HG03342 (cell line): ENCODE results near the gene CHST14.
A peak's percentile ranks its signal among the peaks of the same experiment; 100 is the strongest.

Source experiments
- ATAC-seq: cut with Tn5 transposase; IDR thresholded peaks from one replicate; pipeline ENCODE4 v1.9.1; 2021; ENCODE audit warnings: mild to moderate bottlenecking, moderate library complexity; ENCODE audit not compliant: unreplicated experiment

Gene CHST14

DNA sequence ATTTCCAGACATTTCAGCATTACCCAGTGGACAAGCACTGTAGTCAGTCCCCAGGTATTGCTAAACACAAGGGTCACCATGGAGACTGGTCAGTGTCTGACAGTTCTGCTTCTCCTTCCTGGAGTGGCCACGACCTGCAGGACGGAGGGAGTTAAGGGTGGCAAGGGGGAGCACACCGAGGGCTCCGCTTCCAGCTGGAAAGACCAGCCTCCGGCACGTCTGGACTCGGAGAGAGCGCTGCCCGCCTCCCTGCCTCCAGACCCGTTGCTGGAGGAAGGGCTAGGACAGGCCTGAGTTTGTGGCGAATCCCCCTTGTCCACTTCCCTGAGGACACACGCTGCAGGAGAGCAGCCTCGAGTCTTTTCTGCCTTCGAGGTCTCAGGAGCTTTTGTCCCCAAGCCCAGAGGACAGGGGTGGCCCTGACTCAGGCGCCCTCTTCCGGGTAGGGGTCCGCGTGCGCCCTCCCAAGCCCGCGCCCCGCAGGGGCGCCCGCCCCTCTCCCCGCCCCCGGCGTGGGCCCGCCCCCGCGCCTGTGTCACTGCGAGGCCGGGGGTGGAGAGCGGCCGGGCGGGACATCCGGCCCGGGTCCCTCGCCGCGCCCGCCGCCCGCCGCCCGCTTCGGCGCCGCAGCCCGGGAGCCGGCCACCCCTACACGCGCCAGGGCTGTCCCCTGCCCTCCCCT, at the start of gene CHST14:
Gene CHST14, plus strand, starts transcription at position 562 of the 682 bp plus-strand sequence. CDS start 230 bp downstream, outside the sequence.
- ATAC-seq: peak; percentile 59

DNA sequence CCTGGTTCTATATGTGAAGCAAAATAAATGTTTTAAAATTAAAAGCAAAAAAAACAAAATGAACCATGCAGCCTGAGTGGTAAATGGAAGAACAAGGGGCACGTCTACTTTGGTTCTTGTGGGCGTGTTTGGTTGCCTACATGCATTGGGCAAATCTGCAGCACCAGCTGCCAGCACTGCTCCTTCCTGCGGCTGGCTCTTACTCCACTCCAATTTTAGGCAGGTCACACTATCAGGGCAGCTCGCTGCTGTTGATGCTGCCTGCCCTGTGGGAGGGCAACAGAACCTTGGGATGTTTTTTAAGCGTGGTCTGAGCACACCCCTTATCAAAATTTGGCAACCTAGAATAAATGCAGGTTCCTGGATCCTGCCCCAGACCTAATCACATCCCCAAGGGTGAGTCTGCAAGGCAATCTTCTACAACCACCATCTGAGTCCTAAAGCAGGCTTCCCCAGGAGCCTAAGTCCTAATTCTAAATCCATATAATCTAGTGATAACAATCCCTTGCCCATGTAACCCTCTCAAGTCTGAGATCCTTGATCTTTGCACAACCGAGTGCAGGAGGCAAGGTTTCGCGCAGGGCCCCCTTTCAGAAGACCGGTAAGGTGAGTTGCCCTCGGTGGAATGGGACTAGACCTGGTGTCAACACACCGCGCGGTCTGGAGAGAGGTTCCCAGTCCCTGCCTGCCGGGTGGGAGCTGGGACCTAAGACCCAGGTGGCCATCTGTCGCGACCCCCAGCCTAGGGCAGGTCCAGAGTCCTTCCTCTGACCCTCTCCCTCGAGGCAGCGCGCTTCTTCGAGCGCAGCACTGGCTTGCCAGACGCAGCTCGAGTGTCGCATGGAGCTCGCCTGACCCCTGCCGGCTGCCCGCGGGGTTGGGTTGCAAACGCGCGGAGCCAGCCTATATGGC, 49.3 kb upstream of the CHST14 start:
- peak; percentile 64 for ATAC-seq

DNA sequence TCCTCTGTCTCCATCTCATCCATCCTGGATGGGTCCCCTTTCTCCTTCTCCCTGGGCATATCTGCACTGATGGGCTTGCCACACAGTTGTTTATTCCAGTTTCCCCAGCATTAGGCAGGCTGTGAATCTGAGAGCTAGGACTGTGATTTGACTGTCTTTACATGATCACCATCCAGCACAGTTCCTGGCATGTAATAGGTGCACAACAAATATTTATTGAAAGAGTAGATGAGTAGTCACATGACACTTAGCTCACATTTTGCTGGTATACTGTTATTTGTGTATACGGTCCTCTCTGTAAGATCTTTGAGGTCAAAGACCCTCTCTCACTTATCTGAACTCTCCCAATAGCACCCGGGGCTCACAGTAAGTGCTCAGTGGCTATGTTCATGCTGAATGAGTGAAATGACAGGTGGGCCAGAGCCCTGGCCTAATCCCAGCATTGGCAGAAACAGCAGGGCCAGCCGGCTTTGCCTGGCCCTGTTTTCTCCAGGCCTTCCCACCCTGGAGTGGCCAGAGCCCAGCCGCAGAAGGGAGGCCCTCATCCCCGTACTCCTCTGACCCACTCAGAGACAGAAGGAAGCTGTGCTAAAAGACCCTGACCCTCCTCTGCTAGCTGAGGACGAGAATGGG, 46.2 kb upstream of the CHST14 start:
- ATAC-seq: no peak

- ATAC-seq: no peak
Observed at GRCh38 chr15:40425681-40426080, 45.1 kb upstream of the CHST14 start.

DNA sequence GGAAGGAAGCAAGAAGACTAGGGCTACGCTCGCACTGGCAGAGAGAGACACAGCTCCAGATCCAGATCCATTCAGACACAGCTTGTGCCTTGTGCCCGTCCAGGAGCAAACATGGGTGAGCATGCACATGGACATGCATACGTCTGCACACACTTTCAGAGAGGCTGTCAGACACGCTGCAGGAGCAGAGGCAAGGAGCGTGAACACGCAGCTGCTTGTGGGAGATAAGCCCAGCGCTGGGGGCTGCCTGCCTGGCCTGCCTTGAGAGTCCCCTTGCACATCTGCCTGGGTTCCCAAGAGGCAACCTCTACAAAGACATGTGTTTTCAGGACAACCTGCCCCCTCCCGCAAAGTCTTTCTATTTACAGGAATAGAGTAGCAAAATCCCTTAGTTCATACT, 43.6 kb upstream of the CHST14 start:
- no peak for ATAC-seq

GRCh38 chr15:40428185-40428584, 42.6 kb upstream of the CHST14 start:
- ATAC-seq: no peak

- ATAC-seq: no peak
Observed at GRCh38 chr15:40429068-40429710, 41.6 kb upstream of the CHST14 start.

- ATAC-seq: no peak
Observed at GRCh38 chr15:40430271-40430805, 40.4 kb upstream of the CHST14 start.

DNA sequence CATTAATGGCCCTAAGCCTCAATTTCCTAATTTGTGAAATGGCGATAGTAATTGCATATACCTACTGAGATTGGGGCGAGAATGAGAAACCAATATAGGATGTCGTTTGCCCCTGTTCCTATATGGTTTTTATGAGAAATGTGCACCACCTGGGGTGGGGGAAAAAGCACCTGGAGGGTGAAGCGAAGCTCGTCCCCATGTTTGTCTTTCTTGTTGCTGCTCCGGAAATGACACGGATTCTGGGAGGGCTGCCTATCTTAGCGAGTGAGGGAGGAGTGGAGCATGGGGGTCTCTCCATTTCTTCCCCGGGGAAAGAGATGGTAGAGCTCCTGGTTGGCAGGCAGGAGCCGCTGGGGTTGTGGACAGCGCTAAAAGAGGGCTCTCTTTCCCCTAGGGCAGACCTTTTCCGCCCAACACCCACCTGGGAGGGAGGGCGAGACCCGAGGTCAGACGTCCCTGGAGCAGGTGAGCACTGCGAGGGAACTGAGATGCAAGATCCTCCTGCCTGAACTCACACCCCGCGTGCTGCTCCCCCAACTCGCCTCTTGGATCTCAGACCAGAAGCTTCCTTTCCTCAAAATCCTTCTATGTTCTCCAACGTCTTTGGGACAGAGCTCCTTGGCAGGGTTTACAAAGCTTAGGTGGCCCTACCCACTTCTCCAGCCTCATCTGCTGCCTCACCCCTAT, 35.6 kb upstream of the CHST14 start:
- no peak for ATAC-seq

DNA sequence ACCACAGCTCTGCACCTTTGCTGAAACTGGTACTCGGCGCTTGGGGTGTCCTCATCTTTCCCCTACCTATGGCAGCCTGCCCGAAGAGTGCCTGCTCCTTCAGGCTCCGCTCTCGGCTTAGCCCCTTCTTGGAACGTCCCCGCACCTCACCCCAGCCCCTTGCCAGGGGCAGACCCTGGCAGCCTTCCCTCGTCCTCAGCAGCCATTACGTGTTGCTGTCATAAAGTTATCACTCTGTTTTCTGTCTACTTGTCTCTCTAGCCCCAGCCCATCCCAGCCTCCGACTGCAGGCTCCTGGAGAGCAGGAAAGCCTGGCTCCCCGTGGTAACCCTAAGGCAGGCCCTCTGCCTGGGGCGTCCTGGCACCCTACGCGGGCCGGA, 35.1 kb upstream of the CHST14 start:
- no peak for ATAC-seq

DNA sequence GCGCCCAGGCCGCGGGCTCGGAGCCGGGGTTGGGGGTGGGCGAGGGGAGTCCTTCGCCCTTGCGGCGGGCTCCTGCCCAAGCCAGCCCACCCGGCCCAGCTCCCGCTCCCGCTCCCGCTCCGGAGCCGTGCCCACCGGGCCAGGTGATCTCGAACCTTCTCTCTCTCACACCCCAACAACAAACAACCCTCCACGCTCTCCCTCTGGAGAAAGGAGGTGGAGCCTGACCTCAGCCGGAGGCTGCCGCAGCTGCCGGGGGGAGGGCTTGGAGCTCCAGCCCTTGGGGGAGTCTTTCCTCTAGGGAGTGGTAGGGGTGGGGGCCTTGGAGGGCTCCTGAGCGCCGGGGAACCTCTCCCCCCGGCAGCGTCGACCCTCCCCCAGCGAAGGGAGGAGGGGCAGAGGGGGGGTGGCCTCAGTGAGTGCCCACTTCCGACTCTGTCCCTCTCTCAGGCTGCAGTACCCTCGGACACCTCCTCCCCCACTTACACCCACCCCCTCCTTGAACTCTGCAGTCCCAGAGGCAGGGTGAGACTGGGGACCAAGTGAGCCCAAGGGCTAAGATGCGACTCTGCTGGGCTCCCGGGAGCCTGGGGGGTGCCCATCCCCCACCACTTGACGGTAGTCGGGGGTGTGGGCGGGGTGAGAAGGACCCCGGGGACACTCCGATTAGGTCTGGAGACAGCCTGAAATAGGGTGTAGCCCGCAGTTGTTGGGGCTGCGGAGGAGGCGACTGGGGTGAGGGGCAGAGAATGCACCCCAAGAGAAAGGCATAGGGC, 34.5 kb upstream of the CHST14 start:
- ATAC-seq: no peak

DNA sequence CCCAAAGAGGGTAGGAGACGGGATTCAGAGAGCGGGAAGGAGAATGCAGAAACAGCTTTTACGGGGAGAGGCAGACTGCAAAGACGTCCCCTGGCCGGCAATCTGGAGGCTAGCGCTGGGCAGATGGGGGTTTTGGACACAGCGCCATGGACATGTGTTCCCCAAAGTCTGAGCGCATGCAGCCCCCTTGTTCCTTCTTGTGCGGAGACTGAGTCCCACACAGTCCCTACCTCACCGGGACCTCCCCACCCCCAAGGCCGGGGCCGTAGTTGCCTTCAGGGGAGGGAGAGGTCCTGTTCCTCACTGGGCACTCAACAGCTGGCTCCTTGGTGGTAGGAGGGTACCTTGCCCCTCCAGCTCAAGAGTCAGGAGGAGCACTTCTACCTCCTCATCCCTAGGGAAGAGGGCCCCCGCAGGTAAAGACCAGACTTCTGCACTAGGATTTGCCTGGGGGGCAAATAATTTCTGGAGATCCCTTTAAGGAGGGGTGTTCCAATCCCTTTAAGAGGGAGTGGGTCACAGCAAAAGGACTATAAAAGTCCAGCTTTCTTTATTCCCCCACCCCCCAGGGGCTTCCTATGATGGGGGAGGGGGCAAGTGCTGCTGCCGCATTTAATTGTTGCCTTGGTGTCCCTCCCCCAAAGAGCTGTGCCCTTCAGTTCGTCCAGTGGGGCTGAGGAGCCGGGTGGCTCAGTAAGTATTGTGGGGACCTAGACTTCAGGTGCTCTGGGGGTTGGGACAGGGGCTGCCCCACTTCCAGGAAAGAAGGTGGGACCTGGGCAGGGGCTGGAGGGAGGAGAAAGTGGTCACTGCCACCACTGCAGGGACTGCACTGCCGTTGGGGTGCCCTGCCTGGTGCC, 33.7 kb upstream of the CHST14 start:
- no peak for ATAC-seq

DNA sequence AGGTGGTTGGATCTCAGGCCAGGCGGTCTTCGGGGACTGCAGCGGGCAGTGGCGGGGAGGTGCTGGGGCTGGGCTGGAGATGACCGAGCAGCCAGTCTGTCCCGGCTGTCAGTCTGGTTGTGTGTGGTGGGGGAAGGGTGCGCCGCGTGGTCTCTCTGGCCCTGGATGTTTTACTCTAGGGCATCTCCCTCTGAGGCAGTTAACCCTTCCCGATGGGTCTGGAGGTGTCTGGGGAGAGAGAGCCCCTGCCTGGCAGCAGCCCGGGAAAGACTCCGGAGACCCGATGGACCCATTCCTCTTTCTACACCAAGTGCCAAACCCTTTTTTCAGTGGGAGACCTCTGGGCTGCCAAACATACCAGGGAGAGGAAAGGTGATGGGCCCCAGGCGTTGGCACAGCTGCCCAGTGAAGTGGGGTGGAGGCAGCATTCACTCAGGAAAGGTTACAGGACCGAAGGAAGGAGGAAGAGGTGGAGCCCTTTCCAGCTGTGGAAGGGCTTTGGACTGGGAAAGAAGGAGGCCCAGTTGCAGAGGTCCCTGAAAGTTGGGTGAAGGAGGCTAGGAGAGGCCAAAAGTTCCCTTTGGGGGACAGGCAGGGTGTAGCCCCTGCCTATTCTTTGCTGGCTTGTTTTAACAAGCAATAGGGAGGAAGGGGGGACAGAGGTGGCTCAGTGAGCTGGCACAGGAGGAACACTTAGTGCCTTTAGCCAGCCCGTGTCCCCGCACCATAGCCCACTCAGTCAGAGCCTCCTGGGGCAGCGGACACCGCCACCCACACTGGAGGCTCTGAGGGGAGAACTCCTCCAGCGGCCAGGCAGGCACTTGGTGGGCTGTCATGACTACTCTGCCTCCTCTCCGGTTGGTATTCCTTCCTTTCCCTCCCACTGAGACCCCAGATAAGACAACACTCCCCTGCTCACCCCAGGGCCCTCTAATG, 32.8 kb upstream of the CHST14 start:
- ATAC-seq: no peak

DNA sequence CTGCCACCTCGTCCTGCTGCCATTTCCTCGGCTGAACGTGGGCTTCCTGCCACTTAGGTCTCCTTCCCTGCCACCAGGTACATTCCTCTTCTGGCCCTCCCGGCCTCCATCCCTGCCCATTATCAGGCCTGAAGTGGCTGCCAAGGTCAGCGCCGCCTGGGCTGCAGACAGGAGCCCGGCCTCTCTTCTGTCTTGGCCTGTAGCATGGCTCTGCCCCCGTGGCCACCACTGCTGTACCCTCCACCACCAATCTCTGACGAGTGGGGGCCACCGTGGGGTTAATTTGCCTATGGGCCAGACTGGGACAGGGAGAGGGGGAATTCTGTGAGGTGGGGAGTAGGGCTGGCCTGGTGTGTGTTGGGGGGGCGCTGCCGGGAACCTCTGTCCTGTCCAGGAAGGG, 32.1 kb upstream of the CHST14 start:
- ATAC-seq: no peak

GRCh38 chr15:40439461-40439959, 31.3 kb upstream of the CHST14 start:
- ATAC-seq: no peak

DNA sequence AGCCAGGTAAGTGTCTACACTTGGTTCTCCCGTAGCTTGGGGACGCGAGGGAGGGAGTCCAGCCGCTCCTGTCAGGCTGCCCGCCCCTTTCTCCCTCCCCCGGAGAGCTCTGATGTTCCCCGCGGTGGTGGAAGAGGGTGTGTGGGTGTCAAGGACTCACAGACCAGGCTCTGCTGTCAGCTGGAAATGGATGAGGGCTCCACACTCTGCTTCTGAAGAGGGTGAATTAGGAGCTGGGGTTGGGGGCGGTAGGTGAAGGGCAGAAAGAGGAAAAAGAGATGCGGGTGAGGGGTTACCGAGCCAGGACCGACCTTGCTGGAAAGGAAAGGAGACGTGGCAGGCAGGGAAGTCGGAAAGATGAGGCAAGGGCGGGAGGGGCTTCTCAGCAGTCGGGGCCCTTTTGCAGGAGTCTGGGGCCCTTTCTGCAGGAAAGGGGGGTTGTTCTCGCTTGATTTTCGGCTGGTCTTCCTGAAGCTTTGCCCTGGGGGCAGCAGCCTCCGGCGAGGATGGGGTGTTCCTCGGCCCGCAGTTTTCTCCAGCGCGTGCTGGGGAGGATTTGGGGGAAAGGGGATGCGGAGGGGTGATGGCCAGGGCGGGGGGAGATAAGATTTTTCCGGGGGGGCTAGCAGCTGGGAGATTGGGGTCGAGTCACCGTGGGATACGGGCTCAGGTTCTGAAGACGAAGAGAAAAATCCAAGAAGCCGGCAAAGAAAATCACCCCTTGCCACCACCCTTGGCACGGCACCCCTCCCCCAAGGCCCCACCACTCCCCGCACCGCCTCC, 30.6 kb upstream of the CHST14 start:
- ATAC-seq: no peak
